GM18498 (cell line): ENCODE data around the gene WNT8A.

Source experiments
- ATAC-seq: cut with Tn5 transposase; IDR thresholded peaks from one replicate; pipeline ENCODE4 v1.9.1; 2021; ENCODE audit warnings: mild to moderate bottlenecking, moderate library complexity; ENCODE audit not compliant: unreplicated experiment

WNT8A gene

GRCh38 chr5:138138949-138139780 is 55.3 kb downstream of the WNT8A start, which contains the start of gene NME5:
NME5 (minus strand) TSS chr5:138139428; CDS start chr5:138138780, 648 bp downstream.
- no peak for ATAC-seq

GRCh38 chr5:138139781-138140090 is 55.9 kb downstream of the WNT8A start:
- no peak for ATAC-seq

- no peak for ATAC-seq
Measured at GRCh38 chr5:138140268-138140667, 56.4 kb downstream of the WNT8A start.
